K562 (cell line): ENCODE measurements around the gene GULP1. TPM values are rescaled to one million over a fixed set of nuclear protein-coding genes. Genes with fewer than 3 reads are reported as not detected.

ENCODE experiments used
- ATAC-seq: fragments of 200-7000 bp; cut with Tn5 transposase; 3 replicates; pipeline ENCODE4 v1.9.1; 2020; ENCODE audit warnings: moderate library complexity
- BruUV-seq: library from RNA; stranded (reverse); fragments of 400-500 nt; replicated peaks from 2 replicates; lab custom pipeline; 2021; lab: Mats Ljungman, UMichigan
- CTCF ChIA-PET: fragments of 300-600 bp; formaldehyde crosslinking; extraction: SDS; loops from one replicate; lab custom pipeline; 2021; ENCODE audit warnings: low intra/inter-chr PET ratio; lab: Yijun Ruan, JAX
- POLR2A ChIA-PET: fragments of 300-600, 350-650 bp; sonication (Branson Sonifier 250); formaldehyde crosslinking; extraction: SDS; loops from one replicate; lab custom pipeline; 2021; ENCODE audit warnings: antibody characterized with exemption, inconsistent platforms; lab: Yijun Ruan, JAX
- DNase-seq, 4 experiments: peaks; one replicate each; pipeline versions ENCODE4 v3.0.0 to v3.0.0-alpha.2; 2011 to 2018; ENCODE audit warnings: low spot score in 3 of 4, mixed read lengths in 3 of 4; ENCODE audit errors: extremely low read depth in 1 of 4
- FAIRE-seq: peaks from 2 replicates; lab custom pipeline; 2011; peaks lifted over from hg19 to GRCh38; lab: Jason Lieb, UNC
- H2AFZ ChIP-seq: 2 replicates; pipeline ENCODE4 v1.6.0; 2011; ENCODE audit warnings: low read depth, low read length, control low read depth, inconsistent platforms
- H3K27ac ChIP-seq: fragments of 200-600 bp; 3 replicates; pipeline ENCODE4 v1.8.0; 2011; ENCODE audit warnings: low read depth, mild to moderate bottlenecking, control low read depth, inconsistent platforms, low read length, moderate library complexity, mixed read lengths; ENCODE audit errors: extremely low read depth
- H3K27me3 ChIP-seq, 2 experiments: fragments of 300-600 bp in 1 of 2; 2 replicates in 1 of 2; 3 replicates in 1 of 2; pipeline versions ENCODE4 v1.6.0 to v1.8.0; 2011; ENCODE audit warnings: inconsistent platforms in 2 of 2, low read length in 2 of 2, mild to moderate bottlenecking in 1 of 2, mixed read lengths in 1 of 2, moderate library complexity in 1 of 2; ENCODE audit not compliant: control insufficient read depth in 2 of 2, insufficient read depth in 2 of 2
- H3K36me3 ChIP-seq: fragments of 300-600 bp; 3 replicates; pipeline ENCODE4 v1.8.0; 2011; ENCODE audit warnings: mild to moderate bottlenecking, low read length, inconsistent platforms; ENCODE audit not compliant: control insufficient read depth, insufficient read depth
- H3K4me1 ChIP-seq, 2 experiments: fragments of 200-600 bp in 1 of 2; replicated peaks in 1 of 2; 2 replicates in 1 of 2; 3 replicates in 1 of 2; pipeline versions ENCODE4 v1.5.1 to v1.8.0; 2011; ENCODE audit warnings: inconsistent platforms in 2 of 2, low read length in 2 of 2, mild to moderate bottlenecking in 1 of 2, mixed read lengths in 1 of 2, moderate library complexity in 1 of 2; ENCODE audit not compliant: control insufficient read depth in 2 of 2, insufficient read depth in 2 of 2
- H3K4me2 ChIP-seq: 2 replicates; pipeline ENCODE4 v1.6.1; 2011; ENCODE audit warnings: low read length, control low read depth, inconsistent platforms, mixed read lengths; ENCODE audit not compliant: insufficient read depth
- H3K4me3 ChIP-seq: fragments of 200-600 bp; sonication (generic), shearing (Covaris generic); 2 replicates; pipeline ENCODE4 v1.5.1; 2016; ENCODE audit warnings: control low read depth, inconsistent platforms
- H3K79me2 ChIP-seq: fragments of 200-600 bp; 3 replicates; pipeline ENCODE4 v1.8.0; 2011; ENCODE audit warnings: low read length, inconsistent platforms; ENCODE audit not compliant: control insufficient read depth, insufficient read depth
- H3K9ac ChIP-seq, 2 experiments: 2 replicates each; pipeline versions ENCODE4 v1.6.0 to v1.6.1; 2011; ENCODE audit warnings: low read depth in 2 of 2, low read length in 2 of 2, control low read depth in 1 of 2, inconsistent platforms in 1 of 2, mild to moderate bottlenecking in 1 of 2, mixed read lengths in 1 of 2; ENCODE audit not compliant: insufficient read depth in 1 of 2
- H3K9me1 ChIP-seq: one replicate; pipeline ENCODE4 v1.6.0; 2011; ENCODE audit warnings: inconsistent platforms, mild to moderate bottlenecking, low read length, moderate library complexity; ENCODE audit not compliant: control insufficient read depth, insufficient read depth
- H3K9me3 ChIP-seq: replicated peaks from 2 replicates; pipeline ENCODE4 v1.5.1; 2011; ENCODE audit warnings: low read depth, low read length, inconsistent platforms; ENCODE audit not compliant: control insufficient read depth, insufficient read depth
- H4K20me1 ChIP-seq: replicated peaks from 2 replicates; pipeline ENCODE4 v1.6.1; 2011; ENCODE audit warnings: low read length, inconsistent platforms, mixed read lengths; ENCODE audit not compliant: control insufficient read depth, insufficient read depth
- ARID1B ChIP-seq: fragments of 450-650 bp; IDR thresholded peaks from 2 replicates; pipeline ENCODE4 v1.6.1; 2016; ENCODE audit warnings: antibody characterized with exemption, mild to moderate bottlenecking, inconsistent platforms
- CBX3 ChIP-seq, 2 experiments: IDR thresholded peaks; 1 replicate in 1 of 2; 2 replicates in 1 of 2; pipeline ENCODE4 v1.6.1; 2012; ENCODE audit warnings: inconsistent platforms in 2 of 2, low read length in 2 of 2, borderline replicate concordance in 1 of 2, control low read depth in 1 of 2
- CHCHD3 ChIP-seq: fragments of 250-450 bp; sonication (Bioruptor Pico); IDR thresholded peaks from 2 replicates; pipeline ENCODE4 v2.1.2; 2022; ENCODE audit warnings: mild to moderate bottlenecking
- KAT8 ChIP-seq: fragments of 450-650 bp; IDR thresholded peaks from 2 replicates; pipeline ENCODE4 v1.6.1; 2016; ENCODE audit warnings: low read depth, mild to moderate bottlenecking
- NCOA2 ChIP-seq, 2 experiments: fragments of 450-650 bp; IDR thresholded peaks; 2 replicates each; pipeline ENCODE4 v1.6.1; 2018; ENCODE audit warnings: mild to moderate bottlenecking in 2 of 2, moderate library complexity in 1 of 2; ENCODE audit not compliant: partially characterized antibody in 2 of 2
- NFIC ChIP-seq: fragments of 450-650 bp; IDR thresholded peaks from 2 replicates; pipeline ENCODE4 v1.6.1; 2017; ENCODE audit warnings: mild to moderate bottlenecking, inconsistent platforms
- NR2C1 ChIP-seq, 2 experiments: fragments of 450-650 bp; IDR thresholded peaks; 2 replicates each; pipeline ENCODE4 v1.6.1; 2017; ENCODE audit warnings: mild to moderate bottlenecking in 2 of 2, antibody characterized with exemption in 1 of 2, inconsistent platforms in 1 of 2, missing compliant biosample characterization in 1 of 2, missing genetic modification characterization in 1 of 2
- PCBP2 ChIP-seq: fragments of 200-400 bp; formaldehyde crosslinking; IDR thresholded peaks from 2 replicates; pipeline ENCODE4 v1.6.1; 2018; ENCODE audit warnings: low read length, low read depth, mild to moderate bottlenecking, moderate library complexity; ENCODE audit not compliant: poor library complexity, severe bottlenecking
- PHB ChIP-seq: fragments of 250-450 bp; sonication (Bioruptor Pico); IDR thresholded peaks from 2 replicates; pipeline ENCODE4 v1.5.0; 2021
- SPI1 ChIP-seq: IDR thresholded peaks from 2 replicates; pipeline ENCODE4 v1.6.1; 2011; ENCODE audit warnings: low read depth, low read length, control low read depth, borderline replicate concordance
- TAF9B ChIP-seq: fragments of 450-650 bp; IDR thresholded peaks from 2 replicates; pipeline ENCODE4 v1.6.1; 2018; ENCODE audit warnings: mild to moderate bottlenecking; ENCODE audit not compliant: partially characterized antibody
- U2AF1 ChIP-seq: fragments of 200-400 bp; formaldehyde crosslinking; optimal IDR thresholded peaks from 2 replicates; pipeline ENCODE3; 2017; ENCODE audit warnings: mild to moderate bottlenecking, low read depth, low read length, moderate library complexity
- XRCC5 ChIP-seq: fragments of 200-400 bp; formaldehyde crosslinking; IDR thresholded peaks from 2 replicates; pipeline ENCODE4 v1.6.1; 2017; ENCODE audit warnings: low read depth, mild to moderate bottlenecking, low read length
- ZC3H8 ChIP-seq: fragments of 450-650 bp; IDR thresholded peaks from 2 replicates; pipeline ENCODE4 v1.6.1; 2017
- ZNF263 ChIP-seq: sonication (generic); formaldehyde crosslinking; IDR thresholded peaks from 2 replicates; pipeline ENCODE4 v1.8.0; 2022; ENCODE audit warnings: mild to moderate bottlenecking, missing genetic modification reagents, borderline replicate concordance
- WGBS: fragments of 100-300 bp; shearing (Covaris generic); methylation state at CpG from one replicate; pipeline ENCODE4 v1.1.6; 2016; ENCODE audit warnings: low coverage, mixed read lengths; ENCODE audit not compliant: insufficient coverage; ENCODE audit errors: missing lambda C conversion rate; 5-methylcytosine and 5-hydroxymethylcytosine counted together
- in situ Hi-C: fragments of 300-500 bp; cut with MboI; formaldehyde crosslinking; loops from 4 replicates; pipeline ENCODE4 v1.15.0; 2018; ENCODE audit warnings: inconsistent platforms, mixed read lengths
- intact Hi-C: fragments of 100-400 bp; cut with micrococcal nuclease; formaldehyde crosslinking; loops from 2 replicates; pipeline ENCODE4 v1.14.2; 2022
- polyA plus RNA-seq, 8 experiments: library from polyadenylated mRNA; depleted of rRNA in 4 of 8; stranded (reverse) in 5 of 8; unstranded in 3 of 8; fragments of >200 nt; fragmentation: Nextera tagmentation in 2 of 8; fragmentation: Illumina TruSeq in 1 of 8; extraction: Ambion mirVana in 2 of 8; extraction: Trizol in 1 of 8; gene quantifications; 2 replicates each; pipeline versions ENCODE4 v1.2.1 to v1.2.3, GENCODE V29; 2011 to 2014; ENCODE audit warnings: inconsistent platforms in 1 of 8, missing spikeins in 1 of 8
- total RNA-seq, 7 experiments: library from RNA; depleted of rRNA in 6 of 7; stranded (reverse); fragments of >200 nt in 6 of 7; fragmentation: Illumina TruSeq in 2 of 7; extraction: Trizol in 2 of 7; gene quantifications; 2 replicates each; pipeline versions ENCODE4 v1.2.1 to v1.2.3, GENCODE V29; 2011 to 2021; ENCODE audit warnings: low replicate concordance in 1 of 7
- TF ChIP-seq, protein P1 (sequence below): sonication (generic); formaldehyde crosslinking; IDR thresholded peaks from 2 replicates; pipeline ENCODE4 v1.8.1; 2023; ENCODE audit warnings: mild to moderate bottlenecking, missing genetic modification reagents, moderate library complexity
- TF ChIP-seq, protein P2 (sequence below): fragments of 250-450 bp; sonication (Bioruptor Pico); IDR thresholded peaks from 2 replicates; pipeline ENCODE4 v1.9.0; 2021; ENCODE audit warnings: mild to moderate bottlenecking
- TF ChIP-seq, protein P3 (sequence below): sonication (generic); formaldehyde crosslinking; IDR thresholded peaks from 2 replicates; pipeline ENCODE4 v1.8.1; 2023; ENCODE audit warnings: mild to moderate bottlenecking, missing genetic modification reagents
- TF ChIP-seq, protein P4 (sequence below): fragments of 250-450 bp; sonication (Bioruptor Pico); IDR thresholded peaks from 2 replicates; pipeline ENCODE4 v1.8.0; 2021; ENCODE audit warnings: borderline replicate concordance, mild to moderate bottlenecking, moderate library complexity; ENCODE audit not compliant: poor library complexity, severe bottlenecking

GULP1 gene
- total and polyA plus RNA-seq, 9 of the 15 experiments (the other 6 are each of a cell fraction or from before 2014, with no cell fraction given), result 8.5 to 25.3 (median 19.5) TPM

DNA sequence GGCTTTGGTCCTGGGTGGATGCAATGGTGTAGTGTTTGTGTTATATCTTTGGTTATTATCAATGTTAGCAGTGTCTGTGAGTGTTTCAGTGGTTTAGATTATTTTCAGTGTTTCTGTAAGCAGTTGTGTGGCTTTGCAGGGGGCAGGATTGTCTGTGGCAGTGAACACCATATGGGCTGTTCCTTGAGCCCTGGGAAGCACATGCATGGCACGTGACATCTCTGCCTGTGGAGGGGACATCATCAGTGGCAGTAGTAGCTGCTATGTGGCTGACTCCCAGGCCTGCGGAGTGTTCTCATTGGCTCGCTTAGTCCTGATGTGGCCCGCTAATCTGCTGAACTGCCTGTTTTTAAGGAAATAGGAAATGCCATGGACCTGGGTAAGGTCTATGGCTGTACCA, 327.5 kb downstream of the GULP1 start (continued):
- TF ChIP-seq PCBP2 (no peak), XRCC5 (no peak), KAT8 (no peak), NCOA2 (IDR thresholded peaks at IDR 0.05; ENCODE audit: partially characterized antibody in 2 of 2) (no peak)
- TF ChIP-seq, protein P1, sequence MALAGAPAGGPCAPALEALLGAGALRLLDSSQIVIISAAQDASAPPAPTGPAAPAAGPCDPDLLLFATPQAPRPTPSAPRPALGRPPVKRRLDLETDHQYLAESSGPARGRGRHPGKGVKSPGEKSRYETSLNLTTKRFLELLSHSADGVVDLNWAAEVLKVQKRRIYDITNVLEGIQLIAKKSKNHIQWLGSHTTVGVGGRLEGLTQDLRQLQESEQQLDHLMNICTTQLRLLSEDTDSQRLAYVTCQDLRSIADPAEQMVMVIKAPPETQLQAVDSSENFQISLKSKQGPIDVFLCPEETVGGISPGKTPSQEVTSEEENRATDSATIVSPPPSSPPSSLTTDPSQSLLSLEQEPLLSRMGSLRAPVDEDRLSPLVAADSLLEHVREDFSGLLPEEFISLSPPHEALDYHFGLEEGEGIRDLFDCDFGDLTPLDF (CRISPR knock-in tag), result no peak
- TF ChIP-seq, protein P2, sequence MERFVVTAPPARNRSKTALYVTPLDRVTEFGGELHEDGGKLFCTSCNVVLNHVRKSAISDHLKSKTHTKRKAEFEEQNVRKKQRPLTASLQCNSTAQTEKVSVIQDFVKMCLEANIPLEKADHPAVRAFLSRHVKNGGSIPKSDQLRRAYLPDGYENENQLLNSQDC, result no peak

DNA sequence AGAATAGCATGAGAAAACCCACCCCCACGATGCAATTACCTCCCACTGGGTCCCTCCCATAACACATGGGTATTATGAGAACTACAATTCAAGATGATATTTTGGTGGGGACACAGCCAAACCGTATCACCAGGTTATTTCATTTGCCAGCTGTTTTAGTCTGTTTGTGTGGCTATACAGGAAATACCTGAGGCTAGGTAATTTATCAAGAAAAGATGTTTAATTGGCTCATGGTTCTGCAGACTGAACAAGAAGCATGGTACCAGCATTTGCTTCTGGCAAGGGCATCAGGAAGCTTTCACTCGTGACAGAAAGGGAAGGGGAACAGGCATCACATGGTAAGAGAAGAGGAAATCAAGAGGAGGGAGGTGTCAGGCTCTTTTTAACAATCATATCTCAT, 329.2 kb downstream of the GULP1 start:
- ChIA-PET CTCF (no interaction called here), POLR2A (no interaction called here)
- Histone ChIP-seq H3K4me1 (no peaks in the 10 kb centered on the region), H3K9ac (no peak overlapping the region), H3K4me2 (no peak overlapping the region), H3K36me3 (no peaks in the 10 kb centered on the region), H3K4me3 (no peak overlapping the region), H3K9me1 (no peaks in the 10 kb centered on the region), H3K79me2 (no peaks in the 10 kb centered on the region), H2AFZ (no peak overlapping the region), H3K27me3 (no peaks in the 10 kb centered on the region), H3K27ac (no peak overlapping the region), H3K9me3 (no peaks in the 10 kb centered on the region), H4K20me1 (no peaks in the 10 kb centered on the region)
- in situ Hi-C loops (no loop called here), intact Hi-C loops (no loop called here)
- BruUV-seq, result no TSS peak
- DNase-seq (no peak), ATAC-seq (no peak), FAIRE-seq (no peak)
- 0% methylated on average over 3 of the region's 3 CpGs for WGBS
- TF ChIP-seq ARID1B, result no peak
- no peak for TF ChIP-seq ZNF263 (CRISPR knock-in tag)
- no peak for TF ChIP-seq SPI1
- TF ChIP-seq, protein P3, sequence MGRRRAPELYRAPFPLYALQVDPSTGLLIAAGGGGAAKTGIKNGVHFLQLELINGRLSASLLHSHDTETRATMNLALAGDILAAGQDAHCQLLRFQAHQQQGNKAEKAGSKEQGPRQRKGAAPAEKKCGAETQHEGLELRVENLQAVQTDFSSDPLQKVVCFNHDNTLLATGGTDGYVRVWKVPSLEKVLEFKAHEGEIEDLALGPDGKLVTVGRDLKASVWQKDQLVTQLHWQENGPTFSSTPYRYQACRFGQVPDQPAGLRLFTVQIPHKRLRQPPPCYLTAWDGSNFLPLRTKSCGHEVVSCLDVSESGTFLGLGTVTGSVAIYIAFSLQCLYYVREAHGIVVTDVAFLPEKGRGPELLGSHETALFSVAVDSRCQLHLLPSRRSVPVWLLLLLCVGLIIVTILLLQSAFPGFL (CRISPR knock-in tag), result no peak
- TF ChIP-seq PHB (CRISPR knock-in tag), result no peak
- TF ChIP-seq ZC3H8, result no peak
- no peak for TF ChIP-seq CHCHD3 (CRISPR knock-in tag)
- no peak for TF ChIP-seq NFIC
- no peak for TF ChIP-seq NR2C1 (IDR thresholded peaks at IDR 0.05)
- no peak for TF ChIP-seq NR2C1 (tag; IDR thresholded peaks at IDR 0.05)
- no peak for TF ChIP-seq CBX3 (IDR thresholded peaks at IDR 0.05; ENCODE audit: borderline replicate concordance in 1 of 2, low read length in 2 of 2)
- no peak for TF ChIP-seq TAF9B
- TF ChIP-seq U2AF1, result no peak
- TF ChIP-seq, protein P4, sequence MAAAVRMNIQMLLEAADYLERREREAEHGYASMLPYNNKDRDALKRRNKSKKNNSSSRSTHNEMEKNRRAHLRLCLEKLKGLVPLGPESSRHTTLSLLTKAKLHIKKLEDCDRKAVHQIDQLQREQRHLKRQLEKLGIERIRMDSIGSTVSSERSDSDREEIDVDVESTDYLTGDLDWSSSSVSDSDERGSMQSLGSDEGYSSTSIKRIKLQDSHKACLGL, result no peak
